Neural cell (in vitro differentiated cells): ENCODE results near the gene GNRHR. TPM values are rescaled to one million over a fixed set of nuclear protein-coding genes. Genes with fewer than 3 reads are reported as not detected.
"Not testable (repeated sequence)": the region's sequence is repeated elsewhere in the genome, so short reads cannot be mapped to it uniquely, and the experiment has no call there.

ENCODE experiments used
- H2AFZ ChIP-seq: fragments of 200-600, 300-800 bp; sonication (generic), shearing (Covaris generic); 2 replicates; pipeline ENCODE4 v1.6.0; 2014; ENCODE audit warnings: low read depth, mild to moderate bottlenecking, antibody characterized with exemption, low read length, moderate library complexity
- H3F3A ChIP-seq: fragments of 200-600 bp; shearing (Covaris generic); 2 replicates; pipeline ENCODE4 v1.6.1; 2016; ENCODE audit warnings: mild to moderate bottlenecking, moderate library complexity, mixed read lengths, antibody characterized with exemption, low read length; ENCODE audit not compliant: insufficient read depth, poor library complexity, severe bottlenecking
- H3K27ac ChIP-seq: fragments of 200-600, 300-800 bp; sonication (generic), shearing (Covaris generic); 2 replicates; pipeline ENCODE4 v1.5.1; 2014; ENCODE audit warnings: mild to moderate bottlenecking, low read length, moderate library complexity
- H3K27me3 ChIP-seq: fragments of 300-800, 200-600 bp; sonication (generic), shearing (Covaris generic); 2 replicates; pipeline ENCODE4 v1.6.0; 2014; ENCODE audit warnings: mild to moderate bottlenecking, low read depth, low read length, moderate library complexity; ENCODE audit not compliant: insufficient read depth
- H3K36me3 ChIP-seq: fragments of 300-800, 200-600 bp; sonication (generic), shearing (Covaris generic); 2 replicates; pipeline ENCODE4 v1.5.1; 2014; ENCODE audit warnings: mild to moderate bottlenecking, antibody characterized with exemption, low read length, moderate library complexity; ENCODE audit not compliant: insufficient read depth
- H3K4me2 ChIP-seq: fragments of 300-800, 200-600 bp; sonication (generic), shearing (Covaris generic); 2 replicates; pipeline ENCODE4 v1.6.0; 2014; ENCODE audit warnings: mild to moderate bottlenecking, low read length
- H3K4me3 ChIP-seq: fragments of 300-800, 200-600 bp; sonication (generic), shearing (Covaris generic); 2 replicates; pipeline ENCODE4 v1.5.1; 2014; ENCODE audit warnings: mild to moderate bottlenecking, low read length, moderate library complexity
- H3K79me2 ChIP-seq: fragments of 200-600 bp; shearing (Covaris generic); replicated peaks from 2 replicates; pipeline ENCODE4 v1.6.0; 2014; ENCODE audit warnings: mild to moderate bottlenecking, low read length, moderate library complexity; ENCODE audit not compliant: insufficient read depth
- H3K9ac ChIP-seq: fragments of 300-800, 200-600 bp; sonication (generic), shearing (Covaris generic); 2 replicates; pipeline ENCODE4 v1.6.1; 2016; ENCODE audit warnings: mild to moderate bottlenecking, low read length, mixed read lengths
- H3K9me2 ChIP-seq: fragments of 200-600 bp; shearing (Covaris generic); 2 replicates; pipeline ENCODE4 v1.6.1; 2016; ENCODE audit warnings: mild to moderate bottlenecking, low read length, mixed read lengths; ENCODE audit not compliant: insufficient read depth
- H3K9me3 ChIP-seq: fragments of 200-600, 300-800 bp; sonication (generic), shearing (Covaris generic); 2 replicates; pipeline ENCODE4 v1.6.1; 2016; ENCODE audit warnings: mild to moderate bottlenecking, mixed run types, low read length, moderate library complexity, mixed read lengths
- H4K20me1 ChIP-seq: fragments of 200-600 bp; shearing (Covaris generic); 2 replicates; pipeline ENCODE4 v1.6.1; 2016; ENCODE audit warnings: mild to moderate bottlenecking, mixed run types; ENCODE audit not compliant: insufficient read depth
- CTCF ChIP-seq: fragments of 450-650 bp; IDR thresholded peaks from 2 replicates; pipeline ENCODE4 v1.5.1; 2014; ENCODE audit warnings: antibody characterized with exemption, mild to moderate bottlenecking, moderate library complexity; ENCODE audit not compliant: poor library complexity, severe bottlenecking
- EP300 ChIP-seq: fragments of 450-650 bp; conservative IDR thresholded peaks from 2 replicates; pipeline ENCODE4 v1.6.1; 2014; ENCODE audit warnings: antibody characterized with exemption, mild to moderate bottlenecking, moderate library complexity; ENCODE audit not compliant: poor library complexity, severe bottlenecking
- EZH2 ChIP-seq: fragments of 200-600, 300-800 bp; shearing (Covaris generic), sonication (generic); IDR thresholded peaks from 2 replicates; pipeline ENCODE4 v1.6.1; 2014; ENCODE audit warnings: antibody characterized with exemption, low read length, borderline replicate concordance, mild to moderate bottlenecking; ENCODE audit not compliant: insufficient read depth, poor library complexity, severe bottlenecking
- MXI1 ChIP-seq: fragments of 450-650 bp; conservative IDR thresholded peaks from 2 replicates; pipeline ENCODE4 v1.6.1; 2014; ENCODE audit warnings: antibody characterized with exemption, mild to moderate bottlenecking; ENCODE audit not compliant: poor library complexity, severe bottlenecking
- POLR2AphosphoS5 ChIP-seq: IDR thresholded peaks from 2 replicates; pipeline ENCODE4 v1.6.1; 2012
- RAD21 ChIP-seq: fragments of 450-650 bp; conservative IDR thresholded peaks from 2 replicates; pipeline ENCODE4 v1.6.1; 2014; ENCODE audit warnings: antibody characterized with exemption, mild to moderate bottlenecking, moderate library complexity
- REST ChIP-seq: IDR thresholded peaks from 2 replicates; pipeline ENCODE4 v1.6.1; 2012; ENCODE audit warnings: borderline replicate concordance
- SMC3 ChIP-seq: fragments of 450-650 bp; conservative IDR thresholded peaks from 2 replicates; pipeline ENCODE4 v1.6.1; 2014; ENCODE audit warnings: antibody characterized with exemption, mild to moderate bottlenecking, moderate library complexity; ENCODE audit not compliant: poor library complexity
- TAF1 ChIP-seq: IDR thresholded peaks from 2 replicates; pipeline ENCODE4 v1.6.1; 2012; ENCODE audit warnings: low read depth
- polyA plus RNA-seq: library from polyadenylated mRNA; depleted of rRNA; stranded (reverse); fragments of >200 nt; gene quantifications from 2 replicates; pipeline ENCODE4 v1.2.3, GENCODE V29; 2014

The GNRHR gene
- polyA plus RNA-seq, 1 donor from 2014 or later, result not detected

DNA sequence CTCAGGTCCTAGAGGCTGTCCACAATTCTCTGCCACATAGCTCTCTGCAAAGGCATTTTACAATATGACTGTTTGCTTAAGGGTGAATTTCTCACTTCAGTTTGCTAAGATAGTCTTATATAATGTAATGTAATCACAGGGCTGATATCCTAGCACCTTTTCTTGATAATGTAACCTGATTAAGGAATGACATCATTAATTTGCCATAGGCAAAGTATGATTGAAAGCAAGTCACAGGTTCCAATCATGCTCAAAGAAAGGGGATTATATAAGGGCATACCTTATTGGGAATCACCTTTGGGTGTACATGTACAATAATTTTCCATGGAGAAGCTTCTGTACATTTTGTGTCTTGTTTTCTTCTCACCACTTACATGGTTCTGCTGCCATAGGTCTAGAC, 18.9 kb downstream of the GNRHR start:
- H3K27ac ChIP-seq, result no peak overlapping the region

DNA sequence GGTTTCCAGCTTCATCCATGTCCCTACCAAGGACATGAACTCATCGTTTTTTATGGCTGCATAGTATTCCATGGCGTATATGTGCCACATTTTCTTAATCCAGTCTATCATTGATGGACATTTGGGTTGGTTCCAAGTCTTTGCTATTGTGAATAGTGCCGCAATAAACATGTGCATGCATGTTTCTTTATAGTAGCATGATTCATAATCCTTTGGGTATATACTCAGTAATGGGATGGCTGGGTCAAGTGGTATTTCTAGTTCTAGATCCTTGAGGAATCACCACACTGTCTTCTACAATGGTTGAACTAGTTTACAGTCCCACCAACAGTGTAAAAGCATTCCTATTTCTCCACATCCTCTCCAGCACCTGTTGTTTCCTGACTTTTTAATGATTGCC, 23.7 kb downstream of the GNRHR start:
- not testable (repeated sequence) for H4K20me1 ChIP-seq, H3K9ac ChIP-seq, H3K79me2 ChIP-seq, H2AFZ ChIP-seq, H3K4me2 ChIP-seq, H3K27ac ChIP-seq, H3F3A ChIP-seq, H3K4me3 ChIP-seq, H3K36me3 ChIP-seq, H3K9me3 ChIP-seq, H3K27me3 ChIP-seq, H3K9me2 ChIP-seq

More for the DNA sequence above, 18.9 kb downstream of the GNRHR start:
- H2AFZ ChIP-seq, result no peak overlapping the region
- no peaks in the 10 kb centered on the region for H4K20me1 ChIP-seq
- no peak for TF ChIP-seq POLR2AphosphoS5
- TF ChIP-seq REST, result no peak
- TF ChIP-seq MXI1, result no peak
- TF ChIP-seq SMC3, result no peak
- TF ChIP-seq TAF1, result no peak
- TF ChIP-seq EP300, result no peak
- TF ChIP-seq RAD21, result no peak
- no peak for TF ChIP-seq EZH2
- TF ChIP-seq CTCF, result no peak
- H3K9me3 ChIP-seq, result no peaks in the 10 kb centered on the region
- no peak overlapping the region for H3K9ac ChIP-seq
- no peak overlapping the region for H3K4me3 ChIP-seq
- H3K79me2 ChIP-seq, result no peaks in the 10 kb centered on the region
- no peaks in the 10 kb centered on the region for H3K27me3 ChIP-seq
- H3K9me2 ChIP-seq, result no peaks in the 10 kb centered on the region
- no peaks in the 10 kb centered on the region for H3K36me3 ChIP-seq
- no peaks in the 10 kb centered on the region for H3F3A ChIP-seq
- H3K4me2 ChIP-seq, result no peak overlapping the region
